ENCODE results near the gene LOC101059915.

The LOC101059915 gene

DNA sequence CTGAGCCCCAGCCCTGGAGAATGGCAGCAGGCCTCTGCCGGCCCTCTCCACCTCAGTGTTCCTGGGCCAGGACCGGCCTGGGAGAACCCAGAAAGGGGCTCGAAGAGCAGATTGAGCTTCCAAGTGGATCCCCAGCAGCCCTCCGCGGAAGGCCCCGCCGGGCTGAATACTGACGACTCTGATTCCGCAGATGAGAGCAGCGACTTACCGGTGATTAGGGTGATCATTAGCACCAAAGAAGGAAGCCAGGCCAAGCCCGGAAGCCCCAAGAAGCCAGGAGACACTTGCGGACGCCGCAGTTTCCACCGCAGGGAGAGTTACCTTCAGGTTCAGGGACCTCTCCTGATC lies 876 bp downstream of the LOC101059915 start:
- intact Hi-C loops (cut with micrococcal nuclease; ENCODE audit: unreplicated experiment), result no loop called here
- no peak overlapping the region for H3K4me3 ChIP-seq
- no peak for DNase-seq (ENCODE audit: low read depth, low spot score)
- no peak overlapping the region for H3K4me2 ChIP-seq (ENCODE audit: control insufficient read depth, insufficient read depth)
- FAIRE-seq, result no peak
- ATAC-seq, result no peak
- H3K4me1 ChIP-seq (ENCODE audit: control insufficient read depth, insufficient read depth, low read length), result peaks cover 11% of the 10 kb centered on the region
- in situ Hi-C loops (cut with MboI), result loop anchor here (25.0 kb wide), 2 partner anchors 194 to 881 kb away; no protein-coding TSS in a partner anchor
- BruUV-seq (replicated peaks), result no TSS peak
- no peak for TF ChIP-seq HDGF (IDR thresholded peaks at IDR 0.05)
- no peak for TF ChIP-seq HCFC1 (IDR thresholded peaks at IDR 0.05; ENCODE audit: low read length)
- no peak for TF ChIP-seq NFXL1 (IDR thresholded peaks at IDR 0.05; ENCODE audit: borderline replicate concordance)
- TF ChIP-seq YBX1 (IDR thresholded peaks at IDR 0.05), result no peak
- TF ChIP-seq, protein P1, sequence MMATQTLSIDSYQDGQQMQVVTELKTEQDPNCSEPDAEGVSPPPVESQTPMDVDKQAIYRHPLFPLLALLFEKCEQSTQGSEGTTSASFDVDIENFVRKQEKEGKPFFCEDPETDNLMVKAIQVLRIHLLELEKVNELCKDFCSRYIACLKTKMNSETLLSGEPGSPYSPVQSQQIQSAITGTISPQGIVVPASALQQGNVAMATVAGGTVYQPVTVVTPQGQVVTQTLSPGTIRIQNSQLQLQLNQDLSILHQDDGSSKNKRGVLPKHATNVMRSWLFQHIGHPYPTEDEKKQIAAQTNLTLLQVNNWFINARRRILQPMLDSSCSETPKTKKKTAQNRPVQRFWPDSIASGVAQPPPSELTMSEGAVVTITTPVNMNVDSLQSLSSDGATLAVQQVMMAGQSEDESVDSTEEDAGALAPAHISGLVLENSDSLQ (IDR thresholded peaks at IDR 0.05), result no peak
- TF ChIP-seq CEBPB (IDR thresholded peaks at IDR 0.05; ENCODE audit: borderline replicate concordance in 1 of 2, low read depth in 2 of 2, low read length in 2 of 2), result no peak
- no peak for TF ChIP-seq CHD2 (IDR thresholded peaks at IDR 0.05; ENCODE audit: borderline replicate concordance, low read depth, low read length)
- TF ChIP-seq MXI1 (IDR thresholded peaks at IDR 0.05; ENCODE audit: low read depth, low read length), result no peak
- SMC1A ChIA-PET (ENCODE audit: uncharacterized antibody, unreplicated experiment), result interaction anchor here (0.6 kb wide), 1 partner anchor 229 kb away, joined by 4 read pairs; no protein-coding TSS in a partner anchor
- no peaks in the 10 kb centered on the region for H3K79me2 ChIP-seq (ENCODE audit: control insufficient read depth, insufficient read depth, low read length)
- WGBS (ENCODE audit: insufficient coverage, insufficient replicate concordance, low lambda C conversion rate, missing lambda C conversion rate), result 80% methylated on average over 16 of the region's 16 CpGs
- no peak overlapping the region for H3K9ac ChIP-seq (ENCODE audit: control insufficient read depth, insufficient read depth, low read length)
- H3K27ac ChIP-seq (ENCODE audit: control insufficient read depth, insufficient read depth), result no peak overlapping the region
- POLR2A ChIA-PET, result no interaction called here
- H3K27me3 ChIP-seq (replicated peaks in 1 of 2; ENCODE audit: control insufficient read depth in 2 of 2, insufficient read depth in 2 of 2, low read length in 1 of 2), result no peaks in the 10 kb centered on the region; a peak in 1 of 4 replicates
- H4K20me1 ChIP-seq (ENCODE audit: control insufficient read depth, insufficient read depth), result no peaks in the 10 kb centered on the region
- no peak overlapping the region for H2AFZ ChIP-seq (ENCODE audit: control insufficient read depth, low read depth, low read length)
- RAD21 ChIA-PET (ENCODE audit: unreplicated experiment), result no interaction called here
- CTCF ChIA-PET, result no interaction called here
- H3K9me3 ChIP-seq (replicated peaks; ENCODE audit: control insufficient read depth, insufficient read depth, low read length), result no peaks in the 10 kb centered on the region; the same call in 2 of the 3 replicates
- H3K36me3 ChIP-seq (ENCODE audit: control insufficient read depth in 2 of 2, insufficient read depth in 2 of 2, low read length in 1 of 2), result no peaks in the 10 kb centered on the region
